Mucosa of rectum (tissue), 2 donors: ENCODE measurements around the gene BCR.

Source experiments
- H3K27ac ChIP-seq, 2 donors: one replicate each; pipeline ENCODE4 v1.7.0; 2013; ENCODE audit warnings: inconsistent platforms in 2 of 2, low read depth in 2 of 2, low read length in 2 of 2
- H3K27me3 ChIP-seq, 2 donors: one replicate each; pipeline ENCODE4 v1.7.0; 2013; ENCODE audit warnings: low read length in 2 of 2; ENCODE audit not compliant: control insufficient read depth in 2 of 2, insufficient read depth in 2 of 2
- H3K36me3 ChIP-seq, 2 donors: one replicate each; pipeline ENCODE4 v1.7.0; 2013; ENCODE audit warnings: low read length in 2 of 2; ENCODE audit not compliant: control insufficient read depth in 2 of 2, insufficient read depth in 2 of 2
- H3K4me1 ChIP-seq, 2 donors: one replicate each; pipeline ENCODE4 v1.7.0; 2013; ENCODE audit warnings: low read length in 2 of 2, mild to moderate bottlenecking in 1 of 2; ENCODE audit not compliant: control insufficient read depth in 2 of 2, insufficient read depth in 2 of 2
- H3K4me3 ChIP-seq, 2 donors: one replicate each; pipeline ENCODE4 v1.7.0; 2013; ENCODE audit warnings: low read length in 2 of 2
- H3K9ac ChIP-seq, 2 donors: one replicate each; pipeline ENCODE4 v1.7.0; 2013; ENCODE audit warnings: low read length in 2 of 2, low read depth in 1 of 2, mild to moderate bottlenecking in 1 of 2
- H3K9me3 ChIP-seq, 2 donors: one replicate each; pipeline ENCODE4 v1.7.0; 2013; ENCODE audit warnings: low read length in 2 of 2; ENCODE audit not compliant: control insufficient read depth in 2 of 2
- donor health status: healthy.
- donor health status: Normal muscosa, but diverticular disease.

The BCR gene

GRCh38 chr22:23215294-23216241 lies 35.3 kb downstream of the BCR start:
- no peaks in the 10 kb centered on the region for H3K9me3 ChIP-seq
- no peak overlapping the region for H3K27ac ChIP-seq
- H3K4me3 ChIP-seq = no peak overlapping the region
- no peak overlapping the region for H3K9ac ChIP-seq
- H3K4me1 ChIP-seq = peaks cover 39 to 42% of the 10 kb centered on the region in 2 donors
- no peaks in the 10 kb centered on the region for H3K27me3 ChIP-seq
- no peaks in the 10 kb centered on the region for H3K36me3 ChIP-seq

DNA sequence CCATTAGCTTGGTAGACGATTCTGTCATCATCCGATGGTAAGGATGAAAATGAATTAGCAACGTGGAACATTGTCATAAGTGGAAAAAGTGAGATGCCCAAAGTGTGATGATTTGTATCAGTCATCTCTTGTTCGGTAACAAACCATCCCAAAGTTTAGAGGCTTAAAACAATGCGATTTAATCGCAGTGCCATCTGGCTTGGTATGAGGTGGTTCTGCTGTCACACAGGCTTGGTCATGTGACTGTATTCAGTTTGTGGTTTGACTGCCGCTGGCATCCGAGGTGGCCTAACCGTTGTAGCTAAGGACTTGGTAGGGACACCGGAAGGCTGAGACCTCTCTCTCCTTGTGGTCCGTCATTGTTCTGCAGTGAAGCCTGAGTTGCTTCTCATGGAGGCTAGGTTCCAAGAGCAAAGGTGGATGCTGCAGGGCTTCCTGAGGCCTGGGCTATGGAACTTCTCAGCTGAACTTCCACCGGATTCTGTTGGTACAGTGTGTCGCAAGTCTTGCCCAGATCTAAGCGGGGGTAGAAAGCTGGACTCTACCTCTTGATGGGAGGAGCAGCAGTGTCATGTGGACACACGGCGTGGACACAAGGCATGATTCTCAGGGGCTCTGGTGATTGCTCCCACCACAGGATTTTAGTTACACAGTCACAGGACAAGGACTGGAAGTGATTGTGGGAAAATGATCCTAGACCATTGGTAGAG lies 36.3 kb downstream of the BCR start:
- no peaks in the 10 kb centered on the region for H3K9me3 ChIP-seq
- H3K9ac ChIP-seq = no peak overlapping the region
- H3K27ac ChIP-seq = no peak overlapping the region
- H3K27me3 ChIP-seq = no peaks in the 10 kb centered on the region
- H3K4me1 ChIP-seq = peaks cover 42 to 44% of the 10 kb centered on the region in 2 donors
- H3K4me3 ChIP-seq = no peak overlapping the region
- no peaks in the 10 kb centered on the region for H3K36me3 ChIP-seq

DNA sequence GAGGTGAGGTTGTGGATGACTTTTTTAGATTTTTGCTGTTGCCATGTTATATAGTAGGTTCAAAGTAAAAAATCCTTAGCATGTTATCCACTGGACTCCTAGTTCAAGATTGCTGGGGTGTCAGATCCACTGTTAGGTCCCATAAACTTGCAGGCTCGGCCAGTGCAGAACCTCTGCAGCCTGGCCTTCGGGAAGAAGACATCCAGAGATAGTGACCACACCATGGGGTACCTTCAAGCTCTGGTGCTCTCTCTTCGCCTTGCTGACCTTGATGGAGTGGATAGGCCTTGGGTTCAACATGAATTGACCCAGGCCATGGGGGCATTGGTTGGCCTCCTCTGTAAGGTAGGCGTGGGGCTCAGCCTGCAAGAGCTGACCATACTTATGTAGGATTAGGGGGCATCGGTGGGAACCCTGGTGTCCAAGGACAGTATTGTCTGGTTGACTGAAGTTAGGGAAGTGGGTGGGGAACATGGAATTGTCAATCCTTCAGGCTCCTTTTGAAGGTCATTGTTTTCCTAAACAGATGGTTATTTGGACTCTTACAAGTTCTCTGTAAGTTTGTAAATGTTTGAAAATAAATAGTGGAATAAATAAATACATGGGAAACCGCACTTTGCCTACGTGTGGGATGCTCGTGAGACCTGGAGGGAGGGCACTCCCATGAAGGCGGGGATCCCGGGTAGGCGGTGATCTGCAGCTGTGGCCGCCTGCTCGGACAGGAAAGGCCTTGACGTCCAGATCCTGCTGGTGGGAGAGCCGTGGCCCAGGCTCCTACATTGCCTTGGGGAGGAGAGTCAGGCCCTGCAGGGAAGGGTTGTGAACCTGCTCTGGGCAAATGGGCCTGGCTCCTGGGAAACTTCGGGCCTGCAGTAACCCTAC lies 37.1 kb downstream of the BCR start:
- no peaks in the 10 kb centered on the region for H3K9me3 ChIP-seq
- no peaks in the 10 kb centered on the region for H3K36me3 ChIP-seq
- H3K9ac ChIP-seq = no peak overlapping the region
- H3K4me3 ChIP-seq = no peak overlapping the region
- peak overlapping the region; percentile 56 to 62 for H3K27ac ChIP-seq
- H3K4me1 ChIP-seq = peaks cover 38 to 43% of the 10 kb centered on the region in 2 donors
- no peaks in the 10 kb centered on the region for H3K27me3 ChIP-seq

GRCh38 chr22:23218053-23218866 lies 38.0 kb downstream of the BCR start:
- Histone ChIP-seq H3K4me3 (peak overlapping the region in 1 of 2 donors; percentile 41), H3K9ac (peak overlapping the region; percentile 14 to 45)

DNA sequence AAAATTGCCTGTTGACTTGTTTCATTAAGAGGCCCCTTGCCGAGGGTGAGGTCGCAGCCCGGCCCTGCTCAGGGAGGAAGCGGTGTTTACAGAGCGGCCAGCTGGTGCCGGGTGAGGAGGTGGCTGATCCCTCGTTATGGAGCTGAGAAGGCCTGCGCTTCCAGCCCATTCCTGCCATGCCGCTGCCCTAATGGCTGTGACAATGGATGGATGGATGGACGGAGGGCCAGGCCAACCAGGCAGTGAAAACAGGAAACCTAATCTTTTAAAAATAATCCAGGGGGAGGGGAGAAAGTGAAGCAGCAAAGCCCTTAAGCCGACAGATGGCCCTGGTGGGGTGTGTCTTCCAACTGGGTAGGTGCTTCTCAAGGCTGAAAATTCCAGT lies 38.5 kb downstream of the BCR start:
- H3K9ac ChIP-seq = peak overlapping the region; percentile 14 to 45

More at GRCh38 chr22:23218053-23218866, 38.0 kb downstream of the BCR start:
- peak overlapping the region; percentile 56 to 62 for H3K27ac ChIP-seq
- peaks cover 37 to 42% of the 10 kb centered on the region in 2 donors for H3K4me1 ChIP-seq
- no peaks in the 10 kb centered on the region for H3K9me3 ChIP-seq
- no peaks in the 10 kb centered on the region for H3K27me3 ChIP-seq
- H3K36me3 ChIP-seq = no peaks in the 10 kb centered on the region

GRCh38 chr22:23219317-23219716 lies 39.0 kb downstream of the BCR start:
- peaks cover 47 to 50% of the 10 kb centered on the region in 2 donors for H3K4me1 ChIP-seq
- H3K9ac ChIP-seq = no peak overlapping the region
- H3K36me3 ChIP-seq = no peaks in the 10 kb centered on the region
- H3K27ac ChIP-seq = peak overlapping the region in 1 of 2 donors; percentile 23
- peak overlapping the region in 1 of 2 donors; percentile 17 for H3K4me3 ChIP-seq
- no peaks in the 10 kb centered on the region for H3K27me3 ChIP-seq
- H3K9me3 ChIP-seq = no peaks in the 10 kb centered on the region

More for the DNA sequence above, 38.5 kb downstream of the BCR start:
- no peaks in the 10 kb centered on the region for H3K9me3 ChIP-seq
- no peaks in the 10 kb centered on the region for H3K36me3 ChIP-seq
- peak overlapping the region; percentile 56 to 62 for H3K27ac ChIP-seq
- H3K27me3 ChIP-seq = no peaks in the 10 kb centered on the region
- peaks cover 43 to 48% of the 10 kb centered on the region in 2 donors for H3K4me1 ChIP-seq
- H3K4me3 ChIP-seq = peak overlapping the region in 1 of 2 donors; percentile 41

- Histone ChIP-seq H3K27ac (peak overlapping the region; percentile 46 to 52), H3K9ac (peak overlapping the region in 1 of 2 donors; percentile 26), H3K4me1 (peaks cover 52 to 54% of the 10 kb centered on the region in 2 donors), H3K4me3 (peak overlapping the region in 1 of 2 donors; percentile 17), H3K27me3 (no peaks in the 10 kb centered on the region), H3K9me3 (no peaks in the 10 kb centered on the region), H3K36me3 (no peaks in the 10 kb centered on the region)
These were observed 39.6 kb downstream of the BCR start for GRCh38 chr22:23219822-23220484.

GRCh38 chr22:23220485-23221350 lies 40.4 kb downstream of the BCR start:
- Histone ChIP-seq H3K4me1 (peaks cover 59 to 61% of the 10 kb centered on the region in 2 donors), H3K27me3 (no peaks in the 10 kb centered on the region), H3K9ac (peak overlapping the region in 1 of 2 donors; percentile 26), H3K4me3 (peak overlapping the region in 1 of 2 donors; percentile 17), H3K36me3 (no peaks in the 10 kb centered on the region), H3K9me3 (no peaks in the 10 kb centered on the region), H3K27ac (peak overlapping the region; percentile 46 to 52)
